ENCODE results near the gene UBASH3B.
"Not testable (repeated sequence)": the region's sequence is repeated elsewhere in the genome, so short reads cannot be mapped to it uniquely, and the experiment has no call there.

The UBASH3B gene

GRCh38 chr11:122861631-122862030 lies 206.1 kb downstream of the UBASH3B start:
- H3K4me3 ChIP-seq (ENCODE audit: low read depth, low read length): no peak overlapping the region
- no peak for DNase-seq (ENCODE audit: low read depth)
- no peak for TF ChIP-seq CTCF (IDR thresholded peaks at IDR 0.05; ENCODE audit: low read depth, low read length, missing control alignments)

DNA sequence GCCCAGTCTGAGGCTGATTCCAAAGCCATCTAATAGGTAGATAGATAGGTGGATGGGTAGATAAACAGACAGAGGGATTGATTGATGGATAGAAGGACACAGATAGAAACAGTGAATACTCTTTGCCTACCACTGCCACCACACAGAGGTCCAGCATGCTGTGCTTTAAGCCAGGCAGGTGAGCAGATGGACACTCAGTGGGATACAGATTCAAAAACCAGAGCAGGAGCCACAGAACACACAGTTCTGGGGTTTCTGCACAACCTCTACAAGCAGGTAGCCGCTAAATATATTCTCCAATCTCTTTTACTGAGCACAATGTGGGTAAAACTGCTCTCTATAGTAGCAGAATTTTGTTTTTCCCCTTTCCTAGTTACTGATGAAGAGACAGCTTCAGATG lies 206.6 kb downstream of the UBASH3B start:
- DNase-seq (ENCODE audit: low read depth): no peak
- no peak overlapping the region for H3K4me3 ChIP-seq (ENCODE audit: low read depth, low read length)

DNA sequence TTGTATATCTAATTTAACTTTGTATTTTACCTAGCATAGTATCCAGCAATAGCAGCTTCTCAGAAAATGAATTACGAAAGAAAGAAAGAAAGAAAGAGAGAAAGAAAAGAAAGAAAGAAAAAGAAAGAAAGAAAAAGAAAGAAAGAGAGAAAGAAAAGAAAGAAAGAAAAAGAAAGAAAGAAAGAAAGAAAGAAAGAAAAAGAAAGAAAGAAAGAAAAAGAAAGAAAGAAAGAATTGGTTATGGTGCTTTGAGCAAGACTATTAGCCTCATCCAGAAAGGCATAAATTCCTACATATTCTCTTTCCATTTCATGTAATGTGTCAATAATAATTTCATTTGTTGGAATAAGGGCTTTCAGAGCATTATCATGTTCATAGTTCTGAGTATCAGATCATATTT lies 207.6 kb downstream of the UBASH3B start:
- H3K4me3 ChIP-seq (ENCODE audit: low read depth, low read length); DNase-seq (ENCODE audit: low read depth): not testable (repeated sequence)

More for the DNA sequence above, 206.6 kb downstream of the UBASH3B start:
- no peak for TF ChIP-seq CTCF (IDR thresholded peaks at IDR 0.05; ENCODE audit: low read depth, low read length, missing control alignments)

GRCh38 chr11:122863704-122864326 lies 208.3 kb downstream of the UBASH3B start:
- H3K4me3 ChIP-seq (ENCODE audit: low read depth, low read length): no peak overlapping the region
- TF ChIP-seq CTCF (IDR thresholded peaks at IDR 0.05; ENCODE audit: low read depth, low read length, missing control alignments): peak; percentile 70
- DNase-seq (ENCODE audit: low read depth): no peak

Measured in GM12864 (cell line).